A549 (cell line): Measurements from ENCODE around the gene PLK5. TPM values are rescaled to one million over a fixed set of nuclear protein-coding genes. Genes with fewer than 3 reads are reported as not detected.

Experiments
- ATAC-seq, 2 experiments: fragments of 200-7000 bp in 1 of 2; fragments of >200 bp in 1 of 2; cut with Nextera tagmentation in 1 of 2; cut with Tn5 transposase in 1 of 2; 3 replicates each; pipeline versions ENCODE4 v1.8.0 to v1.9.1; 2018 to 2020; ENCODE audit warnings: mild to moderate bottlenecking in 1 of 2, moderate library complexity in 1 of 2
- CTCF ChIA-PET: fragments of 300-600 bp; sonication (Branson Sonifier 250); formaldehyde crosslinking; extraction: SDS; loops from one replicate; lab custom pipeline; 2021; ENCODE audit warnings: antibody characterized with exemption, inconsistent platforms; lab: Yijun Ruan, JAX
- POLR2A ChIA-PET: fragments of 350-600 bp; formaldehyde crosslinking; extraction: SDS; loops from one replicate; lab custom pipeline; 2021; ENCODE audit warnings: antibody characterized with exemption, inconsistent platforms; lab: Yijun Ruan, JAX
- DNase-seq, 2 experiments: peaks; one replicate each; pipeline versions ENCODE4 v3.0.0 to v3.0.0-alpha.2; 2011 to 2016; ENCODE audit warnings: low read depth in 1 of 2, low spot score in 1 of 2
- FAIRE-seq: peaks from 2 replicates; lab custom pipeline; 2011; peaks lifted over from hg19 to GRCh38; lab: Jason Lieb, UNC
- H3K27ac ChIP-seq, 2 experiments: fragments of >200 bp; sonication (Bioruptor Twin); formaldehyde crosslinking; 3 replicates each; pipeline ENCODE4 v1.5.1; 2016 to 2017
- H3K4me1 ChIP-seq: fragments of >200 bp; sonication (Bioruptor Twin); formaldehyde crosslinking; 3 replicates; pipeline ENCODE4 v1.6.1; 2016
- H3K4me2 ChIP-seq: fragments of >200 bp; sonication (Bioruptor Twin); formaldehyde crosslinking; 3 replicates; pipeline ENCODE4 v1.6.1; 2016
- H3K4me3 ChIP-seq: fragments of >200 bp; sonication (Bioruptor Twin); formaldehyde crosslinking; 3 replicates; pipeline ENCODE4 v1.5.1; 2016
- H3K9me3 ChIP-seq: fragments of >200 bp; sonication (Bioruptor Twin); formaldehyde crosslinking; 3 replicates; pipeline ENCODE4 v1.6.1; 2016
- BCL3 ChIP-seq: fragments of >200 bp; sonication (Bioruptor Twin); formaldehyde crosslinking; IDR thresholded peaks from 3 replicates; pipeline ENCODE4 v1.6.1; 2016
- BHLHE40 ChIP-seq: IDR thresholded peaks from 2 replicates; pipeline ENCODE4 v1.6.1; 2012; ENCODE audit warnings: low read depth, low read length, inconsistent platforms
- CBX8 ChIP-seq: fragments of 200-600 bp; sonication (generic); IDR thresholded peaks from 2 replicates; pipeline ENCODE4 v1.6.1; 2016
- CHD2 ChIP-seq: fragments of 150-350 bp; IDR thresholded peaks from 2 replicates; pipeline ENCODE4 v1.6.1; 2014; ENCODE audit warnings: low read length; ENCODE audit not compliant: partially characterized antibody
- CHD4 ChIP-seq: fragments of 200-600 bp; sonication (generic); IDR thresholded peaks from 2 replicates; pipeline ENCODE4 v1.6.1; 2016; ENCODE audit warnings: antibody characterized with exemption, mild to moderate bottlenecking, borderline replicate concordance
- EHF ChIP-seq: fragments of 250-450 bp; sonication (Bioruptor Pico); IDR thresholded peaks from 2 replicates; pipeline ENCODE4 v1.5.0; 2020; ENCODE audit warnings: mild to moderate bottlenecking
- EHMT2 ChIP-seq: fragments of 200-600 bp; sonication (generic); IDR thresholded peaks from 2 replicates; pipeline ENCODE4 v1.6.1; 2016; ENCODE audit warnings: antibody characterized with exemption, low read depth, mild to moderate bottlenecking, moderate library complexity
- EP300 ChIP-seq, 2 experiments: fragments of >200 bp; sonication (Bioruptor Twin); formaldehyde crosslinking; IDR thresholded peaks; 2 replicates in 1 of 2; 3 replicates in 1 of 2; pipeline ENCODE4 v1.6.1; 2016 to 2017
- HMGXB4 ChIP-seq: fragments of 250-450 bp; sonication (Bioruptor Pico); IDR thresholded peaks from 2 replicates; pipeline ENCODE4 v1.5.0; 2021; ENCODE audit warnings: mild to moderate bottlenecking, moderate library complexity, borderline replicate concordance
- HOXA7 ChIP-seq: fragments of 250-450 bp; sonication (Bioruptor Pico); IDR thresholded peaks from 2 replicates; pipeline ENCODE4 v1.5.0; 2020; ENCODE audit warnings: mild to moderate bottlenecking, moderate library complexity
- JUN ChIP-seq, 2 experiments: fragments of >200 bp; sonication (Bioruptor Twin); formaldehyde crosslinking; IDR thresholded peaks; 2 replicates in 1 of 2; 3 replicates in 1 of 2; pipeline ENCODE4 v1.6.1; 2016 to 2017
- JUNB ChIP-seq: fragments of >200 bp; sonication (Bioruptor Twin); formaldehyde crosslinking; IDR thresholded peaks from 2 replicates; pipeline ENCODE4 v1.6.1; 2016
- KDM1A ChIP-seq: fragments of 200-600 bp; sonication (generic); IDR thresholded peaks from 2 replicates; pipeline ENCODE4 v1.6.1; 2016; ENCODE audit warnings: low read depth, mild to moderate bottlenecking
- MAX ChIP-seq: IDR thresholded peaks from 2 replicates; pipeline ENCODE4 v1.6.1; 2012
- MYC ChIP-seq: IDR thresholded peaks from 2 replicates; pipeline ENCODE4 v1.6.1; 2012; ENCODE audit warnings: mild to moderate bottlenecking, inconsistent platforms, low read length, improper control_type of control experiment, borderline replicate concordance
- NFE2L2 ChIP-seq: fragments of 150-350 bp; conservative IDR thresholded peaks from 2 replicates; pipeline ENCODE4 v1.6.1; 2014; ENCODE audit warnings: low read length
- RARB ChIP-seq: fragments of 250-450 bp; sonication (Bioruptor Pico); IDR thresholded peaks from 2 replicates; pipeline ENCODE4 v1.8.0; 2021; ENCODE audit warnings: mild to moderate bottlenecking, moderate library complexity
- RNF2 ChIP-seq: fragments of 200-600 bp; sonication (generic); IDR thresholded peaks from 2 replicates; pipeline ENCODE4 v1.6.1; 2016; ENCODE audit warnings: low read depth, mild to moderate bottlenecking, antibody characterized with exemption, moderate library complexity, borderline replicate concordance
- SREBF2 ChIP-seq: fragments of 450-650 bp; IDR thresholded peaks from 2 replicates; pipeline ENCODE4 v1.6.1; 2014; ENCODE audit warnings: mild to moderate bottlenecking, moderate library complexity
- USF2 ChIP-seq: fragments of 450-650 bp; IDR thresholded peaks from 2 replicates; pipeline ENCODE4 v1.6.1; 2014; ENCODE audit warnings: antibody characterized with exemption
- WGBS: methylation state at CpG from one replicate; pipeline ENCODE4 v1.1.6; 2017; ENCODE audit errors: missing lambda C conversion rate; 5-methylcytosine and 5-hydroxymethylcytosine counted together
- polyA plus RNA-seq, 4 experiments: library from polyadenylated mRNA; depleted of rRNA in 3 of 4; stranded (reverse); fragments of >200 nt; fragmentation: RNase III in 1 of 4; extraction: RNeasy Plus Mini Kit Qiagen cat#74134 plus additional on column Dnase treatment in 1 of 4; gene quantifications; 2 replicates in 3 of 4; 3 replicates in 1 of 4; pipeline ENCODE4 v1.2.3, GENCODE V29; 2011 to 2017
- TF ChIP-seq, protein P1 (sequence below): fragments of >200 bp; sonication (Bioruptor Twin); formaldehyde crosslinking; IDR thresholded peaks from 3 replicates; pipeline ENCODE4 v1.5.1; 2016
- TF ChIP-seq, protein P2 (sequence below): fragments of 200-600 bp; sonication (generic); IDR thresholded peaks from 2 replicates; pipeline ENCODE4 v1.6.1; 2016; ENCODE audit warnings: antibody characterized with exemption, mild to moderate bottlenecking, moderate library complexity

PLK5 gene
- polyA plus RNA-seq, 2 of the 4 experiments (the other 2 are of a cell fraction): not detected

DNA sequence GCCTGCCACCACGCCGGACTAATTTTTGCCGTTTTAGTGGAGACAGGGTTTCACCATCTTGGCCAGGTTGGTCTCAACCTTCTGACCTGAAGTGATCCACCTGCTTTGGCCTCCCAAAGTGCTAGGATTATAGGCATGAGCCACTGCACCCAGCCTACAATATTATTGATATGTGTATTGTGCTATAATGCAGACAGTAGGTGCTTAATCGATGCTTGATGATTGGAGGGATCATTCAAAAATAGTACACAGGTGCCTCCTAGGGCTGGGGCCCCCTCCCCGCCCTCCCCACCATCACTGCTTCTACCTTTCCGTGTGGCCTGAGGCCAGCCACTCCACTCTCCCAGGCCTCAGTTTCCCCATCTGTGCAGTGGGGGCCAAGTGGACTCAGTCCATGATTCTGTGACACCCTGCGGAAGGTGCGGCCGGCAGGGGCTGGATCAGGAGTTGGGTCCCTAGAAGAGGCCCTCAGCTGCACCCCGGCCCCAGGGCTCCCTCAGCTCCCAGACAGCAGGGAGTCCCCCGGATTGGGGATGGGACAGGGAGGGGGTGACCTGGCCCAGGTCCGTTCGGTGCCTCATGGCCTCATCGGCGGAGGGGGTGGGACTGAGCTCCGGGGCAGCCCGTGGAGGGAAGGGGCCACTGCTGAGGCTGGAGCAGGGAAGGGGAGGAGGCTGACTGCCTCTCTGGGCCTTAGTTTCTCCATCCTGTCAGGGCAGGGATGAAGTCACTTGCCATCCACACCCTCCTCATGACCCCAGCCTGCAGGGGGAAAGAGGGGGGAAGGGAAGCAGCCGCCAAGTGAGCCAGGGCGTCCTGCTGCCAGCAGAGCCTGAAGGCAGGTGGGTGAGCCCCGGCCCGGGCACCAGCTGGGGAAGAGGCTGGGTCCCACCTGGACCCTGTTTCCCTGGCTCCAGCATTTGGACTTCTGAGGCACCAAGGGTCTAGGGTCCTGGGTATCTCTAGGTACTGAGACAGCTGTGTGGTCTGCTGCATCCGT is 12.3 kb upstream of the PLK5 start (continued):
- TF ChIP-seq BCL3 (no peak), HMGXB4 (CRISPR knock-in tag) (no peak), MYC (no peak), USF2 (no peak), MAX (no peak)
- TF ChIP-seq, protein P1, sequence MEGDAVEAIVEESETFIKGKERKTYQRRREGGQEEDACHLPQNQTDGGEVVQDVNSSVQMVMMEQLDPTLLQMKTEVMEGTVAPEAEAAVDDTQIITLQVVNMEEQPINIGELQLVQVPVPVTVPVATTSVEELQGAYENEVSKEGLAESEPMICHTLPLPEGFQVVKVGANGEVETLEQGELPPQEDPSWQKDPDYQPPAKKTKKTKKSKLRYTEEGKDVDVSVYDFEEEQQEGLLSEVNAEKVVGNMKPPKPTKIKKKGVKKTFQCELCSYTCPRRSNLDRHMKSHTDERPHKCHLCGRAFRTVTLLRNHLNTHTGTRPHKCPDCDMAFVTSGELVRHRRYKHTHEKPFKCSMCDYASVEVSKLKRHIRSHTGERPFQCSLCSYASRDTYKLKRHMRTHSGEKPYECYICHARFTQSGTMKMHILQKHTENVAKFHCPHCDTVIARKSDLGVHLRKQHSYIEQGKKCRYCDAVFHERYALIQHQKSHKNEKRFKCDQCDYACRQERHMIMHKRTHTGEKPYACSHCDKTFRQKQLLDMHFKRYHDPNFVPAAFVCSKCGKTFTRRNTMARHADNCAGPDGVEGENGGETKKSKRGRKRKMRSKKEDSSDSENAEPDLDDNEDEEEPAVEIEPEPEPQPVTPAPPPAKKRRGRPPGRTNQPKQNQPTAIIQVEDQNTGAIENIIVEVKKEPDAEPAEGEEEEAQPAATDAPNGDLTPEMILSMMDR: no peak

DNA sequence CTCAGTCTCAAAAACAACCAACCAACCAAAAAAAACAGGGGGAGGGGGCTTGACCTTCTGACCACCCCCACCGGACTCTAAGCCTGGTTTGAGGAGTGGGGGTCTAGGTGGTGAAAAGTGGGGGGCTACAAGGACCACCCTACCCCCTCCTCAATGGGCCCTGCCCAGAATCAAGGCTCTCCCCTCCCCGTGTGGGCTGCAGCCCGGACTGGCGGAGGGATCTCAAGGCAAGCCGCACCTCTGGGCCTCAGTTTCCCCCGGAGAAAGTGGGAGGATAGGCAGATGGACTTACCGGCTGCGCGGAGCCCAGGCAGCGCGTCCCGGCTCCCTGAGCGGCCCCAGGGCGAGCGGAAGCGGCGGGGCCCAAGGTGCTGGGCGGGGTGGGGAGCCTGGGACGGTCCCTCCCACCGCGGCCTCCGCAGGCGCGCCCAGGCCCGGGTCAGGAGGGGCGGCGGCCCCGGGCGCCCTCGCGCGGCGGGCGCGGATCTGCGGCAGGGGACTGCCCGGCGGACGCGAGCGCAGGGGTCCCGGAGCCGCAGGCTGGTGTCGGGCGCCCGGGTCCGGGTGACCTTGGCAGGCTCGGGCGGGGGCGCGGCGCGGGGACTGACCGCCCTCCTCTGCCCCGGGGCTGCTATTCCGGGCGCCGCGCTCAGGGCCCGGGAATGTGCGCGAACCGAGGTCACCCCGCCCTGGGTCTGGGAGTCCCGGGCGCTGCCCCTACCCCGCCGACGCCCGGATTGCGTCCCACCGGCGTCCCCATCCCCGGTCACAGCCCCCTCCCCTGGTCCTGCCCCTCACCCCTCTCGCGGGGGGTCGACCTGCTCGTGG is 11.0 kb upstream of the PLK5 start, which contains the start of gene ADAMTSL5:
ADAMTSL5 (minus strand) TSS at position 349 of the 828 bp plus-strand sequence. CDS start 2,076 bp downstream, outside the sequence.
- ATAC-seq (peak; percentile 68 to 75), DNase-seq (peak; percentile 41 to 74), FAIRE-seq (no peak)
- Histone ChIP-seq H3K4me2 (peak within 1 kb of the TSS; percentile 98), H3K27ac (peak within 1 kb of the TSS; percentile 82 to 95), H3K9me3 (no peaks in the 10 kb centered on the region), H3K4me3 (peak within 1 kb of the TSS; percentile 61), H3K4me1 (no peaks in the 10 kb centered on the region)
- WGBS: 5% methylated on average over 15 of the region's 78 CpGs
- POLR2A ChIA-PET: no interaction called here
- CTCF ChIA-PET: no interaction called here
- peak; percentile 95 for TF ChIP-seq CHD4
- TF ChIP-seq HOXA7 (CRISPR knock-in tag): no peak
- TF ChIP-seq CHD2: no peak
- TF ChIP-seq RARB (CRISPR knock-in tag): no peak
- TF ChIP-seq, protein P1: peak; percentile 60
- TF ChIP-seq JUNB: no peak
- TF ChIP-seq SREBF2: no peak
- TF ChIP-seq EHMT2: no peak
- TF ChIP-seq MYC: no peak
- TF ChIP-seq BHLHE40: no peak
- TF ChIP-seq CBX8: no peak
- TF ChIP-seq KDM1A: peak; percentile 83; the same call in 1 of the 2 replicates
- no peak for TF ChIP-seq RNF2
- TF ChIP-seq EP300 (IDR thresholded peaks at IDR 0.05): no peak
- TF ChIP-seq NFE2L2: no peak
- TF ChIP-seq EHF (CRISPR knock-in tag): no peak
- TF ChIP-seq, protein P2, sequence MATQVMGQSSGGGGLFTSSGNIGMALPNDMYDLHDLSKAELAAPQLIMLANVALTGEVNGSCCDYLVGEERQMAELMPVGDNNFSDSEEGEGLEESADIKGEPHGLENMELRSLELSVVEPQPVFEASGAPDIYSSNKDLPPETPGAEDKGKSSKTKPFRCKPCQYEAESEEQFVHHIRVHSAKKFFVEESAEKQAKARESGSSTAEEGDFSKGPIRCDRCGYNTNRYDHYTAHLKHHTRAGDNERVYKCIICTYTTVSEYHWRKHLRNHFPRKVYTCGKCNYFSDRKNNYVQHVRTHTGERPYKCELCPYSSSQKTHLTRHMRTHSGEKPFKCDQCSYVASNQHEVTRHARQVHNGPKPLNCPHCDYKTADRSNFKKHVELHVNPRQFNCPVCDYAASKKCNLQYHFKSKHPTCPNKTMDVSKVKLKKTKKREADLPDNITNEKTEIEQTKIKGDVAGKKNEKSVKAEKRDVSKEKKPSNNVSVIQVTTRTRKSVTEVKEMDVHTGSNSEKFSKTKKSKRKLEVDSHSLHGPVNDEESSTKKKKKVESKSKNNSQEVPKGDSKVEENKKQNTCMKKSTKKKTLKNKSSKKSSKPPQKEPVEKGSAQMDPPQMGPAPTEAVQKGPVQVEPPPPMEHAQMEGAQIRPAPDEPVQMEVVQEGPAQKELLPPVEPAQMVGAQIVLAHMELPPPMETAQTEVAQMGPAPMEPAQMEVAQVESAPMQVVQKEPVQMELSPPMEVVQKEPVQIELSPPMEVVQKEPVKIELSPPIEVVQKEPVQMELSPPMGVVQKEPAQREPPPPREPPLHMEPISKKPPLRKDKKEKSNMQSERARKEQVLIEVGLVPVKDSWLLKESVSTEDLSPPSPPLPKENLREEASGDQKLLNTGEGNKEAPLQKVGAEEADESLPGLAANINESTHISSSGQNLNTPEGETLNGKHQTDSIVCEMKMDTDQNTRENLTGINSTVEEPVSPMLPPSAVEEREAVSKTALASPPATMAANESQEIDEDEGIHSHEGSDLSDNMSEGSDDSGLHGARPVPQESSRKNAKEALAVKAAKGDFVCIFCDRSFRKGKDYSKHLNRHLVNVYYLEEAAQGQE: no peak
- TF ChIP-seq JUN (IDR thresholded peaks at IDR 0.05): 0 out of 5 replicates have a peak, but pooled peaks of 1 of the 2 experiments have one; percentile 35
